Central memory CD4-positive, alpha-beta T cell (primary cell): Measurements from ENCODE around the gene PARD3.

Experiments
- DNase-seq: peaks from one replicate; pipeline ENCODE4 v3.0.0; 2022

Gene PARD3

DNA sequence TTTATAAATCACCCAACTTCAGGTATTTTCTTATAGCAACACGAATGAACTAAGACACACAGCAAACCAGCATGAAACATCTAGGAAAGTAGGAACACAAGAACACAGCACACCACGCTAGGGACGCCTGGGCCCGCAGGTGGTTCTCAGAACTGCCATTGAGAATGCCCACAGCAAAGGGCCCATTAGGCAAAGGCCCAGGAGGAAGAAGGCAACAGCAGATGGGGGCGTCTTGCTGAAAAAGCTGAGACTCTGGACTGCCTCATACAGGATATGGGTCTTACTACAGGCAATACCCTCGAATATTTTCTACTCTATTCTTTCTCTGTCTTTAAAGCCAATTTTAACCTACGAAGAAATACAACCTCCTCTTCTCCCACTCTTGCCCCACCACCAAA lies 77.3 kb downstream of the PARD3 start:
- DNase-seq: no peak

DNA sequence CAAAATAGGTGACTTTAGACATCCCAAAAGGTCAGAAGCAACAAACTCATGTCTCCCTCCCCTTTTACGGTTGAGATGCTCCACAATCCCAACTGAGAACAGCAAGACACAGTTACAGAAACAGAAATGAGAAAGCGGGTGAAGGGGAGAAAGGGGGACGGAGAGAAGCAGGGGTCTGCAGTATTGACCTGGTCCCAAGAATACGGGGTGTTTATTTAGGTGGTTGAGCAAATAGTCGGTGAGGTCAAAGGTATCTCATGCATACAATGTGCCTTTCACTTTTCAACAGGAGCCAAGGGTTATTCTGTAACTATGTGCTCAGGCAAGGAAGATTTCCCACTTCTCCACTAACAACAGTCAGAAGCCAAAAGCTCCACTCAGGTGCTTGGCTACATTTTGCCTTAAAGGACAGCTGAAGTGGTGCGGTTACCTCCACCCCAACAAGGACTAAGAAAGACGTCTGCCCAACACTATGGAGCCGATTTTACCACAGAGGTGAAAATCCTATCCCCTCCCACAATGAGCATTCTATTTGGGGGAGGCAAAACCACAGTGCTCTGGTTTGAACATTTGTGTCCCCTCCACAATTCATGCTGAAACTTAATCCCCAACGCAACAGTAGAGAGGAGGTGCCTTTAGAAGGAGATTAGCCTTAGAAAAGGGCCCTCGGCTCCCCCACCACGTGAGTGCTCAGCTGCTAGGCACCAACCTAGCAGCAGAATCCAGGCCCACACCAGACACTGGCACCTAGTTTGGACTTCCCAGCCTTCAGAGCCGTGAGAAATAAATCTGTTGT lies 77.9 kb downstream of the PARD3 start:
- DNase-seq: no peak

DNA sequence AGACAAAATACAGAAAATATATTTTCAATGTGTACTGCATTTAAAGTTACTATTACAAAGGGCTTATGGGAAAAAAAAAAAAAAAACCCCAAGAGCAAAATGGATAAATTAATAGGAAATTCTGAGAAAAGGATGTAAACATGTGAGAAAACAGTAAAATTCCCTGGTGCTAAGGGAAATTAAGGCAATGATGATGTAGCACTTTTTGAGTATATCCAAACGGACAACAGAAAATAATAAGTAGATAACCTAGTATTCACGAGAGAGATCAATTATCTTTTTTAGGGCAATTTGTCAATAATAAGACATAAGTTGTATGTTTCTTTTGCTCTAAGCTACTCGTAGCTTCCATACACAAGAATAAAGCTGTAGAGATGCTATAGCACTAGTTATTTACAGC lies 80.2 kb downstream of the PARD3 start:
- DNase-seq: no peak

DNA sequence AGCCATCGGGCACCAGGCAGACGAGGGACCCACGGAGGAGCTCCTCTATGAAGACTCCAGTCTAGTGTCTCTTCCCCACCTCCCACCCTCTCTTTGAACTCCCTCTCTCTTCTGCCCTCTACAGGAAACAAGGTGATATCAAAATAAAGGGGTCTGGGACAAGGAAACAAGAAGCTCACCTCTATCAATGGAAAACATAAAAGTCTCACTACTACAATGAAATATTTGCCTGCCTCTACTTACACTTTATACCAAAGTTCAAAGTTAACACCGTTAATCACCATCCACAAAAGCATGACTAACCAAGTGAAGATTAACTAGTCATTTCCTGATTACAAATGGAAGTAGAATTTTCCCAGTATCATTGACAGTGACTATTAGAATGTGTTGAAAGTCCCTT lies 82.2 kb downstream of the PARD3 start:
- no peak for DNase-seq

DNA sequence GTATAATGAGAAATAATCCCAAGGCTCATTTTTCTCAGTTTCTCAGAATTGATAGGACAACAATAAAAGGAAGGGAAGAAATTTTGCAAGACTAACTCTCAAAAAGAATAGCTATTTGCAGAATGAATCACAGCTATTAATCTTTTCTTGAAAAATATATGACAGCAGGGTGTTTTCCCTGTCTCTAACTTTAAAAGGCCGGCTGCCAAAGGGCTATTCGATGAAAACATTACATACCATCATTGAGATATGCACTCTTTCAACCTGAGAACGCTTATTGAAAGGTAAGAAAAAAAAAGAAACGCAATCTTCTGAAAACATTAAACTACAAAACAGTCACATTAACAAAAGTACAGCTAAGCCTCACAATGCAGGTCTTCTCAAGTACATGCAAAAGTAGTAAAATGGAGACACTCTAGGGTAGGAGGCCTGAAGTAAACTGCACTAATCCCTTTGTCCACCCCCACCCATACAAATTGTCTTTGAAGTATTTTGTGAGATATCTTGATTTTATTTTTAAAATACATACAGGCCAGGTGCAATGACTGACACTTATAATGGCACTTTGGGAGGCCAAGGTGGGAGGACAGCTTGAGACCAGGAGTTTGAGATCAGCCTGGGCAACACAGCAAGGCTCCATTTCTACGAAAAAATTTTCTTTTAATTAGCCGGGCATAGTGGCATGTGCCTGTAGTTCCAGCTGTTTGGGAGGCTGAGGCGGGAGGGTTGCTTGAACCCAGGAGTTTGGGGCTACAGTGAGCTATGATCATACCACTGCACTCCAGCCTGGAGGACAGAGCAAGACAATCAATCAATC lies 83.0 kb downstream of the PARD3 start:
- DNase-seq: no peak

DNA sequence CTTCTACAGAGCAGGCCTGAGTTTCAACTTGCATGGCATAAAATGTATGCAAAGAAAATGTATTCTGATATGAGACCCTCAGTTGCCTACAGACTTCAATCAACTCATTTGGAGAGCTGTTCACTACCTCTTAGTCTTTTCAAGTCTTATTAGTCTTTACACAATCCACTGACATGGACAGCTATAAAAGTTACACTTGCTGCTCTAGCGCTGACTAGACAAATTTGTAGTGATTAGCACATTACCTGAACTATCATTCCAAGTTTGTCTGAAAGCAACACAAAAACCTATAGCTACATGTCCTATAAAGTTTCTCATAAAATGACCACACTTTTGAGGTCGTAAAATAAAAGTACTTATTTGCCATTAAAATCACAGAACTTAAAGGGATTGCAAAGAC lies 83.9 kb downstream of the PARD3 start:
- DNase-seq: no peak

DNA sequence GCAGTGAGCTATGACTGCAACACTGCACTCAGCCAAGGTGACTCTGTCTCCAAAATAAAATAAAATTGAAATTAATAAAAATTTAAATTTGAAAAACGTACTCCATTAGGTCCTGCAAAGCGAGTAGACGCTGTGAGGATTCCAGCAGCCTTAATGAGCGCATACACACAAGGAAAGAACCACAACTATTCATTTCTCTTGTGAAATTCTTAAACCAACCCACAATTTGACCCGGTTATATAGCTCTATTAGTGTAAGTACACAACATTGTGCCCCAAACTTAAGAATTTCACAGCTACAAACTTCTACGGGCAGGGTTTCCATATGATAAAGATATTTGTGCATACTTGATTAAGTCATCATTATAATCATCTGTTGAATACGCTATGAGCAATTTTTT lies 84.4 kb downstream of the PARD3 start:
- no peak for DNase-seq

DNA sequence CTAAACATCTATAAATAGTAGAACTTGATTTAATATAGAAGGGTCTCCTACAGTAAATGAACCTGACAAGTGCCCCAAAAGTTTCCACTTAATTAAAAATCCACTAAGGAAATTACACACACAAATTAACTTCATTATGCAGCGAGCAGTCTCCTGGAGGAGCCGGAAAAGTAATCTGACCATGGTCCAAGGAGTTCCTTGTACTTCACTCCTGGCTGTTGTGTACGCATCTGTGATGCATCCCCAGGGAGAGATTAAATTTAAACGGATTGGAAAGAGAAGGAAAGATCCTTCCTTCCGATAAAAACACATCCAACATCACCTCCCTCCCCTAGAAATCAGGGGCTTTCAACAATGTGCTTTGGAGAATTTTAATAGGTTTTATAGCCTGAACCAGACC lies 85.5 kb downstream of the PARD3 start:
- DNase-seq: no peak

DNA sequence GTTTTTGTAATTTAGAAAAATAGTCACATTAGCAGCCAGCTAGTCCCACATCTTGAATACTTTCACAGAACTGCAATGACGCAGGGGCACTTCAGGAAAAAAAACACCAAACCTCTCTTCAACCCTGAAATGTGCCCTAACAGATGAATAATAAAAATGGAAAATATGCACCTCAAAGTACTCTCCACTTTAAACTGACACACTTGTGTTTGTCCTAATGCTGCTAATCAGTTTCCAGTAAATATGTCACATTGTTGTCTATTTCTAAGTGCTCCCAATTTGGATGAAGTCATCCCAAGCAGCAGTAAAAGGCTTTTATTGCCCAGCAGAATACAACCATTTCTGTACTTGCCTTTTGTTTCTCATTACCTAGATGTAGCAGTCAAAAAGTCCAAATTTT lies 86.7 kb downstream of the PARD3 start:
- DNase-seq: no peak

DNA sequence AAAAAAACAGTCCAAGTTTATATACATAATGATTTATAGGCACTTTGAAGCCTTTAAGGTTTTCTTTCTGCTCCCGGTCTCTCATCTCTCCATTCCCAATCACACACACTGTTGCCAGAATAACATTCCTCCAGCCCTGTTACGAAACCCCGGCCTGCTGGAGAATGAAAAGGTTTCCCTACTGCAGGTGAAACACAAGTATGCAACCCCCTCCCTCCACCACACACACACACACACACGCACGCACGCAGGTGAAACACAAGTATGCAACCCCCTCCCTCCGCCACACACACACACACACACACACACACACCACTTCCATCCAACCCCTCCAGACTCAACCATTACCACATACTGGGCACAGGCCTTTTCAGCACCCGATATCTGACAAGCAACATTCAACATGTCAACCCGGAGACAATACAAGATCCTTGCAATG lies 87.5 kb downstream of the PARD3 start:
- no peak for DNase-seq

DNA sequence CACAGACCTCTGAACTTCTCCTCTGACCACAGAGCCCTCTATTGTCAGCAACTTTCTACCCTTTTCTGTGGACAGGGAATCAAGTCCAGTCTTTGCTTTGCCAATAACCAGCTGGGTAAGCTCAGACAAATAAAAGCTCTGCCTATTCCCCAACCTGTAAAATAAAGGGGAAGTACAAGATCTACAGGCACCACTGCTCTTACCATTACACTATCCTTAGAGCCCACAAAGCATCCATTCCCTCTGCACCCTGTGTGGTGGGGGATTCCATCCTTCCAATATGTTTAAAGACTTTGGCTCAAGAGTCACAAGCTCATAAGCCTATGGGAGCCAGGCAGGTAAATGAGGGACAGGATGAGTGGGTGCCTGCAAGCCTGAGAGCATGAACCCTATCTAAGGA lies 88.2 kb downstream of the PARD3 start:
- DNase-seq: no peak

DNA sequence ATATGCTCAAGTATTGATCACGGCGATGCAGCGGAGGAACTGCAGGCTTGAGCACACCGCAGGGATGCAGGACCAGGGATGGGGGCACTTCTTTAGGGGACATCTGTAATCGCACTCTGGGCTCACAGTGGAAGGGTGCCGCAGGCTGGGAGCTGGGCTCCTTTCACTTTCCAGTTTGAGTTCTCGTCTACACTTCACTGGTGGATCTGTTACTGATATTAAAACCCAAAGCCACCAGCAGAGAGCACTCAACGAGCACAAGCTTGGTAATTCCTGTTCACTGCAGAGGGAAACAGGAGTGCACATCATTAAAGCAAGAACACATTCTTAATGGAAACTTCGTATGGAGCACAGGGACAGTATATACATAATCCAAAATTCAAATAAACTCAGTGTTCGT lies 91.3 kb downstream of the PARD3 start:
- no peak for DNase-seq

DNA sequence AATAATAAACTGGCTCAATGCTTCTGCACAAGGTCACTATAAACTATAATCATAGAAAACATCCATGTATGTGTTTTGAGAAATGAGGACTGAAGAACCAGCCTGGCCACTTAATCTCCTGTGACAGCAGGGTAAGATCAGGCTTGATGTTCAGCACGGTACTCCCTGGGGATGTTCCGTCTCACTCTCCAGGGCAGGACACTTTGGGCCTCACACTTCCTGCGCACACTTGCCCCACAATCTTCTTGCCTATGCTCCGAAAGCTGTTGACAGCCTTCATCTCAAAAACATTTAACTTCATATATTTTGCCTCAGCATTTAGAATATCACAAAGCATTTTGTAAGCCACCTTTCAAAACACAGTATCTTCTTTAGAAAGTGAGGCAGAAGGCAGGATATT lies 92.7 kb downstream of the PARD3 start:
- DNase-seq: no peak

DNA sequence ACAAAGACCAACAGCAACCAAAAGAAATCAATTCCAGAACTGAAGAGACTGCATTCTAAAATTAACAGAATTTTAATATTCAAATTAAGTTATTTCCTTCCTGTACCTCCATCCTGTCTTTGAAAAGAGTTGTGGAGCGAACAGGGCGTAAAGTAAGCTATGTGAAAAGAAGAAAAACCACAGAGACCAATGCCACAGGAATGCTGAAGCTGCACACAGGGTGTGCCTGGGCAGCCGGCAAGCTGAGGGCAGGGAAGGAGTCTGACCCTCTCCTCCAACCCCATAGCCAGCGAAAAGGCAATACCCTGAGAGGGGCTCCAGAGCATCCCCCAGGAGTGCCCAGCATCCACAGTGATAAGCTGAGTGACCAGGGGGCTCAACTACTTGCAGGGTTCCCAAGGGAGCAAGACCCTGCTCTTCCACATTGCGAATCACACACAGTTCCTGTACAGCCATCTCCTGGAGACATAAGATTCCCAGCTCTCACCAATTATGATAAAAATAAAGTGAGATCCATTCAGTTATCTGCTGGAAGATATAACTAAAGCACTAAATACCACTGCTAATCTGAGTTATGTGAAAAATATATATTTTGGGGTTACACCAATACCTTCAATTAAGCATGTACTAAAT lies 93.8 kb downstream of the PARD3 start:
- DNase-seq: no peak

DNA sequence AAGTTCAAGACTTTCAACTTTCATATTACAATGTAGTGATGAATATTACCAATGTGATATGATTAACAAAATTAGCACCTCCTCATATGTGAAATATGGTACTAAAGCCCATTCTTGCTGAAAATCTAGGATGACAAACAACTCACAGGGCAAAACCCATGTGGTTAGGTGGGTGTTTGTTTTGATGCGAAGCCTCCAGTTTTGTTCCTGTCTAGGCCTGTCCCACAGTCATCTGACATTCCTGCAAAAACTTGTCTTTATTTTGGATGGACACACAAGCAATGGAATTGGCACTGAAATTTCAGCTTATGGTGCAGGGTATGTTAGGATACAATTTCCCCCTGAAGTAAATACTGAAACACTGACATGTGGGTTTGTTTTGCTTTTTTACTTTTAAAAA lies 95.3 kb downstream of the PARD3 start:
- DNase-seq: no peak

DNA sequence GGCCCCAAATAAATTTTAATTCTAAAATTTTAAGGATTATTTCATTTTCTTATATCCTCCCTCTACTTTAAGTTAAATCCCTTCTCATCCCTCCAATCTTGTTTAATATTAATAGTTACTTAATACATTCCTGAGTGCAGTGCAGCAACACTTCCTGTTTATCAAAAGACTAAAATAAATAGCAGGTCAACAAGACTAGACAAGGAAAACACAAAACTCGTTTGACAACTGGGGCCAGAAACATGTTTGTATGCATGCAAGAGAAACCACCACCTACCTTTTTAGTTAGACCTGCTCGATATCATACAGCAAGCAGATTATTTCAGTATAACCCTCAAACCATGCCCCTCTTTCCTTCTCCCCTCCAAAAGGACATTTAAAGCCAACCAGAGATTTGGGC lies 95.8 kb downstream of the PARD3 start:
- DNase-seq: no peak

DNA sequence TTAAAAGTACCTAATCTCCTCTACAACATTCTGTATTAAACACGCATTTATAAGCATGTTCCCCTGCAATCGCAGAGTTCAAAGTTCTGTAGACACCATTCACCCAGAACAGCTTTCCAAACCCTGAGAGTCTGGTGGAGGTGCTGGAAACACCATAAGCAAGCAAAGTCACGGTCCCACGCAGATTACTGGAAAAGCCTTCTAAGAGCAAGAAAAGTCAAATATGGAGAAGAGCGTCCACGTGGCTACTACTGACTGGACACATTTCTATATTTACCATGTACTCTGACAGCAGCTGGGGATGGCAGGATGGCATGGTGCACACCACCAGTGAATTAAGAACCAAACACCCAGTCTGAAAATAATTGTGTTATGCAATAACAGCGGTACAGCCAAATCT lies 97.7 kb downstream of the PARD3 start:
- DNase-seq: no peak

DNA sequence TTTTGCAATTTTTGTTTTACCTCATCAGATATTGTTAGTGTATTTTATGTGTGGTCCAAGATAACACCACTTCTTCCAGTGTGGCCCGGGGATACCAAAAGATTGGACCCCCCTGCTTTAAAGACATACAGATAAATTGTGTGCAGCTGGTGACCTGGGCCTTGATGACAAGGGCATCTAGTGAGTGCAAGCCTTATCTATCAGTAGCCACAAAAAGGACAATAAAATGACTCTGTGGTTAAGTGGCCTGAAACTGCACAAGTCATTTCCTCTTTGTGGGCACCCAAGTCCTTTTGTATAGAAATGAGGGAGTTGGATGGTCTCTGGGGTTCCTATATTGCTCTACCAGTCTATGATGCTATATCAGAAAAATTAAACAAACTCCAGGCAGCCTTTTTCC lies 98.1 kb downstream of the PARD3 start:
- no peak for DNase-seq

DNA sequence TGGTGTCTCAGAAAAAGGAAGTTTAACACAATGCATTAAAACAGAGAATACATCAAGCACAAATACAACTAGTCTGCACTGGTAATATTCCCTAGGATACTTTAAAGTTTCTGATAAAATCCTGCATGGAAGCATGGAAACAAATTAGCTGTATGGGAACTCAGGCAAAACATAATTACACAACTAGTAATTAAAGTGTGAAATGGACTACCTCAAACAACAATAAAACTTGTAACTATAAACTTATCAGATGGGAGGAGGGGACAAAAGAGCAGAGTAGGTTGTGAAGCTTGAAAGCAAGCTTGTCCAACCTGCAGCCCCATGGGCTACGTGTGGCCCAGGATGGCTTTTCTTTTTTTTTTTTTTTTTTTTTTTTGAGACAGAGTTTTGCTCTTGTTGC lies 98.9 kb downstream of the PARD3 start:
- DNase-seq: no peak

DNA sequence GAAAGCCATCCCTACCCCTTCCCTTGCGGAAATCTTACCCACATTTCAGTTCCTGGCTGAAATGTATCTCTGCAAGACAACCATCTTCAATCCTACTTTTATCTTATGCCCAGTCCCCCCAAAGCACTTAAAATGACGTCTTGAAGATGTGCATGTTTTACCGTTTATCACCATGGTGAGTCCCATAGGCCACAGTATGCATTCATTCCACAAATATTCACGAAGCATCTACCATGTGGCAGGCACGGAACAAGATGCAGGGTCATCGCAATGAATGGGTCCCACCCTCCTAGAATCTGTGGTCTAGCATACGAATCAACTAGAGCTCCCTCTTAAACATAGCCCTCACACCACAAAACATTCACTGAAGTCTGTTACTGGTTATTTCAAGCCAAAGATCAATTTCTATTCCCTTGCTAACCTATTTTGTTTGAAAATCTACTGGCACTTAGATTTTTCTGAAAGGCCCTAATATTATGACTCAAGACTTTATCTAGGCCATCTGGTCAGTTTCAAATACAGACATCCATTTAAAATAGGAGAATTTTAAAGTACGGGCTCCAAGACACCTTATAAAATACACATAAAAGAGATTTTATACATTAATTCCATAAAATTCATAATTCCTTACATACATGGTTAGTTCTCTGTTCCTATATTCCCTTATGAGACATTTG lies 99.4 kb downstream of the PARD3 start:
- no peak for DNase-seq

DNA sequence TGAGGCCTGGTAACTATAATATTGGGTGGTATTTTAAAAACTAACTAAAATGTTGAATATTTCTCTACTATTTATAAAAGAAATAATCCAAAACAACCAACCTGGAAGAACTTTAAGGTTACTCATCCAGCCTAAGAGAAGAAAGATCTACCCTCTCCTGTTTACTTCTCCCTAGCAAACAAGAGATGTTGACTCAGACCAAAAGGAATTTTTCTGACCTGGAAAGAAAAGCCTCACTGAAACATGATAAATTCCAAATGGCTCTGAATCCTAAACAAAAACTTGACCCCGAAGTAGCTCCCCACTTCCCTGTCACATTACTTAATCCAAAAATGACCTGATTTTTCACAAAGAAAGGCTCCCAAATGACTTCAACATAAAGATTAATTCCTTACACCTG lies 101.2 kb downstream of the PARD3 start:
- no peak for DNase-seq

DNA sequence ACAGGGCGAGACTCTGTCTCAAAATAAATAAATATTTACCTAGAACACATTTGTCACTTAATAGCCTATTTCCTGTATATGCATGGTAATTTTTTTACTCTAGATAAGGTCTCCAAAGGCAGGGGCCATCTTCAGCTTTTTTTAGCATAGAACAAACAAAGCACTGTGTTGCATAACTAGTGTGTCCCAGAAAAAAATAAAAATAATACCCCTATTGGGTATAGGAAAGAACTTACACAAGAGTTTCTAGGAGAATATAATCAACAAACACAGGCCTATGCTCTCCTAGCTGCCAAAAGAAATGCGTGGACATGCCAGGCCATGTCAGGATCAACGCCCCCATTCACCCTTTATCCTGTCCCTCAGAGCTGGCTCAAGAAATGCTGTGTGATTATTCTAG lies 103.6 kb downstream of the PARD3 start:
- DNase-seq: no peak

DNA sequence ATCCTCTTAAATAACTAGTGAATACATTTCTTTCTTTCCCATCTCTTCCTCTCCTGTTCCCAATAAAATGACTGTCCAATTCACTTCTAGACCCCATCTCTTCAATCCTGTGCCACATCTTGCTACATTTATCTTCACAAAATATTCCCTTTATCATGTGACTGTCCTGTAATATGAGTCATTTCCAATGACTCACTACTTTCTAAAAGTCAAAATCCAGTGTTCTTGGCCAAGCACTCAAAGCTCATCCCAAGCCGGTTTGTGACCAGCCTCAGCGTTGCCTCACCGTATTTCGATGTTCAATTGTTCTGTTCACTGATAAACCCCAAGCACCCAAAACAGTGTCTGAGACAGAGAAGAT lies 104.7 kb downstream of the PARD3 start:
- DNase-seq: no peak
